Measurements from ENCODE around the gene FGF8.

The FGF8 gene

GRCh38 chr10:101767966-101768790, 7.7 kb downstream of the FGF8 start:
- no peak for DNase-seq

GRCh38 chr10:101767600-101767945, 8.3 kb downstream of the FGF8 start:
- no peak for DNase-seq

GRCh38 chr10:101766753-101767599, 8.9 kb downstream of the FGF8 start:
- no peak for DNase-seq

GRCh38 chr10:101766306-101766705, 9.6 kb downstream of the FGF8 start:
- no peak for DNase-seq

GRCh38 chr10:101763141-101763846, 12.6 kb downstream of the FGF8 start:
- no peak for DNase-seq

GRCh38 chr10:101762736-101763135, 13.2 kb downstream of the FGF8 start:
- no peak for DNase-seq

- no peak for DNase-seq
These were observed 14.7 kb downstream of the FGF8 start for GRCh38 chr10:101761226-101761625.

GRCh38 chr10:101760510-101760909, 15.4 kb downstream of the FGF8 start:
- no peak for DNase-seq

- DNase-seq, result no peak
These were observed 16.3 kb downstream of the FGF8 start for GRCh38 chr10:101759309-101760247.

- DNase-seq, result no peak
These were observed 17.1 kb downstream of the FGF8 start for GRCh38 chr10:101758858-101759257.

GRCh38 chr10:101752241-101752640, 23.7 kb downstream of the FGF8 start:
- no peak for DNase-seq

- DNase-seq, result no peak
These were observed 26.6 kb downstream of the FGF8 start for GRCh38 chr10:101749047-101750016.

GRCh38 chr10:101748496-101748895, 27.4 kb downstream of the FGF8 start:
- DNase-seq, result no peak

- peak; percentile 24 for DNase-seq
These were observed 30.7 kb downstream of the FGF8 start for GRCh38 chr10:101745074-101745696.

GRCh38 chr10:101744267-101744666, 31.6 kb downstream of the FGF8 start:
- no peak for DNase-seq

- DNase-seq, result no peak
These were observed 34.0 kb downstream of the FGF8 start for GRCh38 chr10:101741938-101742337.

GRCh38 chr10:101736666-101737065, 39.2 kb downstream of the FGF8 start:
- DNase-seq, result no peak

- DNase-seq, result no peak
These were observed 43.8 kb downstream of the FGF8 start for GRCh38 chr10:101732096-101732495.

GRCh38 chr10:101726115-101726387, 49.9 kb downstream of the FGF8 start:
- no peak for DNase-seq

- DNase-seq, result no peak
These were observed 50.4 kb downstream of the FGF8 start for GRCh38 chr10:101725296-101726114.

Data from suppressor macrophage treated with lipopolysaccharide for 4 hours (primary cell).